NCI-H146 (cell line): ENCODE measurements around the gene CARMIL1.

Experiments
- DNase-seq: peaks from one replicate; lab custom pipeline; 2025; lab: John Stamatoyannopoulos, UW

Gene CARMIL1

DNA sequence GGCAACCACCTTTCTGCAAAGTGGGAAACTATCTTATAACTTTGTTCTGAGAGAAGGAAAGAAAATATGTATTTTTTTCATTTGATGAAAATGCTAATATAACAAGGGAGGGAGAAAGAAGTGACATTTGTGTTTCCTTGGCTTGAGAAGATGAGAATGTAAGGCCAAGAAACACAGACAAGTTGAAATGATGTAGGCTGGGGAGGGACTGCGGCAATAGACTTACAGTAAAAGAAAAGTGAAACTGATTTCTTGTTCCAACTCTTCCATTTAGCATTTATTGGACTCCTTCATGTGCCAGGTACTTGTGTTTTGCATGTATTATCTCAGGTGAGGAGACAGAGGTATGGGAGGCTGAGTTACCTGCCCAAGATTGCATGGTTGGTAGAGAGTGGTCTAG lies 130.9 kb downstream of the CARMIL1 start:
- no peak for DNase-seq

DNA sequence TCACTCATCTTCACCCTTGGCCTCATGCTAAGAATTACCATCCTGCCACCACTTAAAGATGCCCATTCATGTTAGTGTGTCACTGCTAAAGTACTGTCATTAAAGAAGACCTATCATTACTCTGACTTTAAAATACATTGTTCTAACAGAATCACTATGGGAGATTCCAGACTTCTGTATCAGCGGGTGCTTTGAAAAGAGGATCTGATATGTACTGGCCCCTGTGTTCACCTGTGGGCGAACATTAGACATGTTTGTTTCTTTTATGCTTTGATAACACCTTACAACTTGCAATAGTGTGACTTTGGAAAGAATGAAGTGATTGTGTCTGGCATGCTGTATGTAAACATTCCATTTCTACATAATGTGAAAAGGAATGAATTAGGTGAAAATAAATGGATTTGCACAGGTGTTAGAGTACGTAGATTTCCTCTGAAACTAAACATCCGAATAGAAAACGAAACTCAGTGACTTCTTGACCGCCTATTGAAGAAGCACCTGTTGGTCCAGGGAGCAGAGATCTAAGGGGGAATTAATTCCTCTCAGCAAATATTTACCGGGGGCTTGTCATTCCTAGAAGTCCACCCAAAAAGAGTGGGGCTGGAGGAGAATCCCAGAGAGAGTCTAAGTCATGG lies 132.3 kb downstream of the CARMIL1 start:
- DNase-seq: peak; percentile 68

DNA sequence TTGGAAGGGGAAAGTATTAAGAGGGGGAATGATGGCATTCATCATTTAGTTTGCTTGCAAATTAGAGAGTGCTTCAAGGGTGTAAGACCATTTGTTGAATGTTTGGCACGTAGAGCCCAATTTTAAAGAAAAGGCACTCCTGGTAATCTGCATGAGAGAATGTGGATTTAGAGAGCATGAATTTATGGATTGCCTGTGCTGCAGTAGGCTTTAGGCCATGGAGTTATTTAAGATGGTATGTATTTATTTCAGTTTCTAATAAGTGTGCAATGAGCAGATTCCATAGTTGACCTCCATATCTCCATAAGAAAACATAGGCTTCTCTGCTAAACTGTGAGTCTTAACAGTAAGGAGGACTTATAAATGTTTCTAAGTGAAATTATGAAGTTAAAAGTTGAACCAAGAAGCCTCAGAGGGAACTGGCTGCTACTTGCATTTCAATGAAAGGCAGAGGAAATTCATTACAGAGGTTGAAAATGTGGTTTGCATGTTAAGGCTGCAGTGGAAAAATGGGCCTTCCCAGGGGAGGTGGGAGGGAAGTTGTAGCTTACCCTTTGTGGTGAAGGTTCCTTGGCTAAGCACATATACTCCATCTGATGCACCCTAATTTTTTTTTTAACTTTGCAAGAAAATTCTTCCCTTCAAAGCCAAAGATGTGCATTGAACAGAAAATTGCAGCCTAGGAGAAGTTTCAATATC lies 134.2 kb downstream of the CARMIL1 start:
- DNase-seq: no peak

DNA sequence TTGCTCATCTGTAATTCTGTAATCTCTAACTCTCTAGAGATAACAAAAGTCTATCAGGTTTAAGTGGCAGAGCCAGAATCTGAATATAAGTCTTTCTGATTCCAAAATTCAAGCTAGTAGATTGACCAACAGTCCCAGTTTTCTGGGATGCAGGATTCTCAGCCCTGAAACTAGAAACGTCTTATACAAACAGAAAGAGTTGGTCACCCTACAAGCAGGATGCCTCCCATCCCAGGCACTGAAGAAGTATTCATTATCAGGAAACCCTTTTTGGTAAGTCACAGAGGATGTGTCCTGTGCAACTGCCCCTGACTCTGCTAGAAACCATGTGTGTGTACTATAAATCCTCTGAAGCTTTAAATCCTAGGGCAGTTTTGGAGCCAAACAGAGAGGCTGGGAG lies 135.0 kb downstream of the CARMIL1 start:
- DNase-seq: no peak

DNA sequence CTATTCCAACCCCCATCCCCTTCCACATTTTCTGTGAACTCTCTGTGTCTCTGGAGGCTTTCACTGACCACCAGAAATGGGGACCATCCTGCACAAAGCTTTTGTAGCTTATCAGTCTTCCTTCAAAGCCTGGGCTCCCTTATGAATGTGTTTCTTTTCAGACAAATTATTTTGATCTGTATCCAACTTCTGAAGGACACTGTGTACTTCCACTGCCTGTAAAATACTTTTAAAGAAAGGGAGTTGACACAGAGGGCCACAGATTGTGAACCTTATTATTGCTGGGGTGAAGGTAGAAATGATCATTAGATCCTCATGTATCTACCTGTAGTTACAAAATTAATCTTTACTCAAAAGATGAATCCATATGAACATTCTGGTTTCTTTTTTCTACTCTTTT lies 135.6 kb downstream of the CARMIL1 start:
- DNase-seq: no peak

DNA sequence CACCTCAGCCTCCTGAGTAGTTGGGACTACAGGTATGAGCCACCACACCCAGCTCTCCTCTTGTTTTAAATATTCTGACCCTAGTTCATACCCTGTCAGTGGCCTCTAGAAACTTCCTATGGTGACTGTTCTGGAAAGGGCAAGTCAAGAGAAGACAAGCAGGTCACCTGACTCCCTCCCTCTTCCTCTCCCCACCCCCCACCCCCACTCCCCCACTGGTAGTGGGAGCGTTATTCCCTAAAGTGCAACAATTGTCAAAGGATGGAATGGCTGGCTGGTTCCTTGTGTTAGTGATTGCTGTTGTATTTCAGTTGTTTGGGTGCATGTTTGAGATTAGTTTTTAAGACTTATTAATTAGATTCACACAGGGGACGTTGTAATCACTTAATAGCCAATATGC lies 136.1 kb downstream of the CARMIL1 start:
- no peak for DNase-seq

DNA sequence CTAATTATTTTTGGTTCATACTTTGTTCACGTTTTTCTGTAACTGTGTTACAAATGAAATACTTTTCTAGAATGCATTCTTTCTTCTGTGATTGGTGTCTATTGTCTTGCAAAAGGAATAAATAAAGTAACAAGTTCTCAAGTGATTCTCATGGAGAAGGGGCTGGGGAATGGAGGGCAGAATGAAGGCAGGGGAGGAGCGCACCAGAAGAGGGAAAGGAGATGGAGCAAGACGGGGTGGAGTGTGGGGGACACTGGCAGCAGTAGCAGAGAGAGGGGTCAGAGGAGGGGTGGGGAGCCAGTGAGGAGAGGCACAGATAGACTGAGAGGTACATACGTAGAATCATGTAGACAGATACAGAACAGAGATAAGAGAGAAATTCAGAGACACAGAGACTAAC lies 136.5 kb downstream of the CARMIL1 start:
- no peak for DNase-seq

DNA sequence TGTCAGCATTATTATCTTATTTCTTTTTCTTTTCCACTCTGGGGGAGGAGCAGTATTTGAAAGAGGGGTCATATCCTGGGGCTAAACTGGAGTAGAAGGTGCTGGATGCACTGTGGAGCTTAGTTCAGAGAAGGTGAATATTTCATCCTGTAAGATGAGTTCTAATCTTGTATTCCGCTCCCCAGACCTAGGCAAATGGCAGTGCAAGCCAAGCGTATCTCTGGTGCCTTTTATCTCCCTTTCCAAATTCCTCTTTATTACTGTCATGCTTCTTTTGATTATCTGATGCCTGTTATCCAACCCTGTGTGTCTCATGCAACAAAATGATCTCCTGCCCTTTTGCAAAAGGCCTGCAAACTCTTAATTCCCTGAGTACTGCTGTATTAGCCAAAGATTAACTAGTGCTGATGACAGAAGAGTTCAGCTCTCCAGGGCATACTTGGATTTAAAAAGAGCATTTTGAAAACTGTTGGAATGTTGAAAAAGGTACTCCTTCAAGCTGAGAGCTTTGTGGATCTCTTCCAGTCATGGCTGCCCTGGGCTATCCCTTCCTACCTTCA lies 138.0 kb downstream of the CARMIL1 start:
- no peak for DNase-seq

DNA sequence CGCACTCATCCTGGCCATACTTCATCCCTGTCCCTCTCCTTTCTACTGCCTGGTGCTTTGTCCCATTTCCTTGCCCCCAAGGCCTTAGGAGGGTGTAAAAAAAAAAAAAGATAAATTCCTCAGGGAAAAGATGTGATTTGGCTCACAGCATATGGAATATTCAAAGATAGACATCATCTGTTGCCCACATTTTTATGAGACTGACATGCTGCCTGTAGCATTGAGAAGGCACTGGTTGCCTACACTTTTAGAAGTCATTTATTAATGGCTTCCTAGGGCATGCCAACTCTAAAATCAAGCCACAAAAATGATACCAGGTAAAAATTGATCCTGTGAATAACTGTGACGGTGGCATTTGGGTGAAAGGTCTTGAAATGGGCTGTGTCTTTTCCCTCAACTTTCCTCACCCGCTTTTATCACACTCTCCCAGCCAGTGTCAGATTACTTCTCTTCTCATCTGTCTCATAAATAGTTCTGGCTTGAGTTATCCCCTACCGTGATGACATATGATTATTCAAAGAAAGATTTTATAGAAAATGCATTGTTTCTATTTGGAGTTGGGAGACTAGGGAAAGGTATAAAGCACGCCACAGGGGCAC lies 139.4 kb downstream of the CARMIL1 start:
- DNase-seq: no peak

DNA sequence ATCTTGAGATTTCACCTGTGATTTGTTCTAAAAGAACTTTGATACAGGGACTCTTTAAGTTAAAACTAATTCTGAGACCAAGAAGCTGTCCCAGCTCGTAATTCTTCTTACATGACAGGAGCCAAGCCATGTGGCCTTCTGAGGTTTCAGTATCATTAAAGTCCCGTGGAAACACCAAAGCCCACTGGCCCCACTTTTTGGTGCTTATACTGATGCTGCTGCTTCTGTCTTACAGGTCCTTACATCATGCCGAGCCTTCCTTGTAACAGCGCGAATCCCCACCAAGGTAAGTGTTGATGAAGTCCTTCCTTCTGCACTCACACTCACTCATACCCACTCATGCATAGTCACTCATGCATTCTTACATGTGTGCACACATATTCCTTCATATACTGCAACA lies 140.7 kb downstream of the CARMIL1 start:
- DNase-seq: no peak

DNA sequence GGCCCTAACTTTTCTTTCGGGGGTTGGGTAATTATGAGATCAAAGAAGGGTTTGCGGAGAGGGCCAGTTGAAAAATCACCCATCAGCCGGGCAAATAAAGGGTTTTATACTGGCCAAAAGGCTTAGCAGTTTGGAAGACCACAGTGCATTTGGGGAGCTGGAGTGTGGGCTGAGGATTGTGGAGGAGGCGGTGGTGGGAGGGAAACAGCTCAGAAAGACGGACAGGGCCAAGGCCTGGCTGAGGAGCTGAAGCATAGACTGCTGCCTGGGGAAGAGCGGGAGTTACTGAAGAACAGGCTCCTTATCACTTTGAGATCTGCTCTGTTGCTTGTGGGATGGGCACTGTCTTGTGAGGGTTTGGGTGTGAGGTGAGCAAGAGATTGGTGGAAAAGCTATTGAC lies 144.2 kb downstream of the CARMIL1 start:
- DNase-seq: no peak

DNA sequence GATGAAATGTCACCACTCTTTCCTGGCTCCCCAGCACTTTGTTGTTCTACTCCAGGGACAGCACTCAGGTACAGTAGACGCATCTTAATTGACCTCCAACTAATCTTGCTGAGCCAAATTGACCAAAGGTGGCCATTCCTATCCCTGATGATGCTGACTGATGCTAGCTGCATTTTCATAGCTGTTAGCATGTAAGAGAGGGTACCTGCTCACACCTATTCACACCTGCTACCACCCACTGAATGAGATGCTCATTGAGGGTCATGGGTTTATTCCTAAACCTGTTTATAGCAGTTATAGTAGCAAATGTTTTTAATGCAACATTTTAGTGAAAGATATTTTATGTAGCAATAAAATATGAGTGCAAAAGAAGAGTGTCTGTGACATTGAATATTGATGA lies 145.1 kb downstream of the CARMIL1 start:
- DNase-seq: no peak

DNA sequence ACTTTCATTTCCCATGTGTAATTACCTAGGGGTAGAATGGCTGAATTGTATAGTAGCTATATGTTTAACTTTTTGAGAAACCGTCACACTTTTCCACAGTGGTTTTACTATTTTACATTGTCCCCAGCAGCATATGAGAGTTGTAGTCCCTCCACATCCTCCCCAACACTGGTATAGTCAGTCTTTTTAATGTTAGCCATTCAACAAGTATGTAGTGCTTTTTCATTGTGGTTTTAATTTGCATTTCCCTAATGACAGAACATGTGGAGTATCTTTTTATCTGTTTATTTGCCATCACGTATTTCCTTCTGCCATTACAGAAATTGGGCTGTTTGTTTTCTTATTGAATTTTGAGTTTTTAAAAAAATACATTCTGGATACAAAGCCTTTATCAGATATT lies 148.4 kb downstream of the CARMIL1 start:
- no peak for DNase-seq

DNA sequence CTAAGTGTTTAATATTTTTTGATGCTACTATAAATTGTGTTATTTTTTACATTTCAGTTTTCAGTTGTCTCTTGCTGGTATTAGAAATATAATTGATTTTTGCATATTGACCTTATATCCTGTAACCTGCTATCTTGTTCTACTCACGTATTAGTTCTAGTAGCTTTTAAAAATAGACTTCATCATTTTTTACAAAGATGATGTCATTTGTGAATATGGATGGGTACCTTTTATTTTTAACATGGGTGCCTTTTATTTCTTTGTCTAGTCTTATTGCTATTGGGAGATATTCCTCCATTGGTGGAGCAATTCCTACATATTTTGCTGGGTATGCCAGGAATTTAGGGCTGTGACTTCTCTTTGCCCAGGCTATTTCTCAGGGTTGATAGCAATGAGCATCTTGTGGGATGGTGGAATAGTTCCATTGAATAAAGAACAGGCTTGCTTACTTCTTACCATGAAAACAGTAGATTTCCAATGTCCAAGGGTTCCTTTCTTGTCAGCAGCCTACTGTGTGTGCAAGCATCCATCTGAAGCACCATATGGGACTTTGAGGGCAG lies 149.7 kb downstream of the CARMIL1 start:
- no peak for DNase-seq

DNA sequence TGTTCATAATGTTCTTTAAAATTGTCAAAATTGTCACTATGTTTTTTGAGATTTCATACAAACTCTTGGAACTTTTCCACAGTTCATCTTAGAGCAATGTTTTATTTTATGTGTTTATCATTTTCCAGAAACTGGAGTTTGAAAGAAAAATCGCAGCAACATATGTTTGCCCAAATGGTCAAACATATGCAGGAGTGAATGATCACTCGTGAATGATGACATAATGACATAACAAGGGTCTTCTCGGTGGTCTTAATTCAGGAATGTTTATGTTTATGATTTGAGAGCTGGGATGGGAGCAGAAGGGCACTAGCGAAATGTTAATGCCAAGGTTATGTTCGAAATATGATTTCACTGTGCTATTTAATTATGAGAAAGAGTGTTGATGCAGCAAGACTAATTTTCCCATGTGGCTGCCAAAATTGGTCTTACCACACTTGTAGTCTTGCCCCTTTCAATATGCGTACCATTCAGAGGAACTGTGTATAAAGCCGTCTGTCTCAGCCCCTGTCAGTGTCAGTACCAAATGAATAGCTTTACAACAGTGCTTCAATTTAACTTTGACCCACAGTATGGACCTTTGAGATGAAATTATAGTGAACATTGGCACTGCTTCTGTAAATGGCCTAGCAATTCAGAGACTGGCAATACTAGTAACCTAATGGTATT lies 152.3 kb downstream of the CARMIL1 start:
- no peak for DNase-seq

DNA sequence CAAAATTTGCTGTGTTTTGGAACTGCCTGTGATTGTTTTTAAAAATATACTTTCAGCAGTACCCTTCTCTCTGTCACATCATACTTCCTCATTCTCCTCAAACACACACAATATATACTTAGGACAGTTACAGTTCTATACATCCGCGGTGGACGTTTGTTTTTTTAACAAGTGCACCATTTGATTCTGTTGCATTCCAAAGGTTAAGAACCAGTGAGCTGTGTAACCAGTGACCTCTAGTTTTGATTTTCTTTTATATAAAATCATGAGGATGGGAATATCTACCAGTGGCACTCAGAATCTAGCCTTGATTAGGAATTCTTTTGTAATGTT lies 152.8 kb downstream of the CARMIL1 start:
- no peak for DNase-seq

DNA sequence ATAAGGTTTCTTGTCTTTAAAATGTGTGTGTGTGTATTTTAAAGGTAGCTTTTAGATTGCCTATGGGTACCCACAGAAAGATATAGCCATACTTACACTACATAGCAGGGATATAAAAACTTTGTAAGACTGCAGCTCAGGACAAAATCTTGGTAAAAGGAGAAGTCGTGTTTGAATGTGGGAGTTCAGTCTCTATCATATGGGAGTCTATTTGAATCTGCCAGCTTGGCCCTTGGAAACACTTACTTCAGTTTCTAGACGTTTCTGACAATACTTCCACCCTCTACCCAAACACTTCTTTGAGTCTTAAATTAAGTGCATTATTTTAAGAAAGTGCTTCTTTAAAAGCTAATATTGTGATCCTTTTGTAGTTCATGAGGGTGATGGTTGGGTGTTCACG lies 155.7 kb downstream of the CARMIL1 start:
- DNase-seq: no peak

DNA sequence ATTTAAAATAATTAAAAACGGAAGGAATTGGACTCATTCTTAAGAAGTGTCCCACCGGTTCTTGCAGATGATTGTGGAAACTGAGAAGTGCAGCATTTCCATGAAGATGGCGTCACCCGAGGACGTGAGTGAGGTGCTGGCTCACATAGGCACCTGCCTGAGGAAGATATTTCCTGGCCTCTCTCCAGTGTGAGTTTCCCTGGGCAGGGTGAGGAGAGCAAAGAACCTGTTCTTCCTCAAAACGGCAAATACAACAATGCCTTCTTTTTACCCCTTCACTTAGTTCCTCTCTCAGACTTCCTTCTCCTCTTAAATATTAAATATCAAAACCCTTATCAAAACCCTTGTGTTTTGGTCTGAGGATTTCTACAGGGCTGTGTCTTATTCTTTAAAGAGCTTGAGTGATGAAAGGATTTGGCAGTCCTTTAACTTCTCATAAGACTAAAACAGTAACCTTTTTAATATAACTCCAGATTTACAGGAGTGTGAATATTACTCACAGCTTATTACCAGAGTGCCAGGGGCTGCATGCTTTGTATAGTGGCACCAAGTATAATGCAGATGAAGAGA lies 156.3 kb downstream of the CARMIL1 start:
- DNase-seq: no peak

DNA sequence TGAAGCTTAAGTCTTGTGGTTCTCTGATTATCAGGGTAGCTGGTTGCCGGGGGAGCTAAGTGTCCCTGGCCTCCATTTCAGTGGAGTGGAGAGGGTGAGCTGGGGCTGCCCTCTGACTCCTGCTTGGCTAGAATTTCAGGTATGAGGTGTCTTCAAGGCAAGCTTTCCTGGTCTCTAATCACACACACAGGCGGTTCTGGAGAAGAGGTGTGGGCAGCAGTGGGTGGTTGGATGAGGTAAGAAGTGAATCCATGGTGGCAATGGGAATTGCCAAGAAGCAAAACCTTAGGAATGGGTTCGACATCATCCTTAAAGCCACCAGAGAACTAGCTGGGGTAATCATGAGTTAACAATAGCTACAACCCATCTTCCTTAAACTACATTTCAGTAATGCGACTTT lies 157.6 kb downstream of the CARMIL1 start:
- no peak for DNase-seq

DNA sequence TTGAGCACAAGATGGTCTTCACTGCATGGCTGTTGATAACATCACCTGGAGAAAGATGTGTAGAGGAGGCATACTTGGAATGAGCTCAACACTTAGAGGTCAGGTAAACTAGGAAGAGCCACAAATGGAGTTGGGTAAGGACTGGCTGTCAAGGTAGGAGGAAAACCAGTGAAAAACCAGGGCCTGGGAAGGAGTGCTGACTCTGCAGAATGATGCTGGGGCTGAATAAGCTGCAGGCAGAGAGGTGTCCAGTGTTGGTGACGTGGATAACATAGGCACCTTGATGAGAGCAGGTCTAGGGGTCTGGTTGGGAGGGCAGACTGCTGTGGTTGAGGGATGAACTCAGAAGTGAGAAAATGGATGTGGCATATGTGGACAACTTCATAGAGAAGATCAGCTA lies 160.2 kb downstream of the CARMIL1 start:
- DNase-seq: no peak

DNA sequence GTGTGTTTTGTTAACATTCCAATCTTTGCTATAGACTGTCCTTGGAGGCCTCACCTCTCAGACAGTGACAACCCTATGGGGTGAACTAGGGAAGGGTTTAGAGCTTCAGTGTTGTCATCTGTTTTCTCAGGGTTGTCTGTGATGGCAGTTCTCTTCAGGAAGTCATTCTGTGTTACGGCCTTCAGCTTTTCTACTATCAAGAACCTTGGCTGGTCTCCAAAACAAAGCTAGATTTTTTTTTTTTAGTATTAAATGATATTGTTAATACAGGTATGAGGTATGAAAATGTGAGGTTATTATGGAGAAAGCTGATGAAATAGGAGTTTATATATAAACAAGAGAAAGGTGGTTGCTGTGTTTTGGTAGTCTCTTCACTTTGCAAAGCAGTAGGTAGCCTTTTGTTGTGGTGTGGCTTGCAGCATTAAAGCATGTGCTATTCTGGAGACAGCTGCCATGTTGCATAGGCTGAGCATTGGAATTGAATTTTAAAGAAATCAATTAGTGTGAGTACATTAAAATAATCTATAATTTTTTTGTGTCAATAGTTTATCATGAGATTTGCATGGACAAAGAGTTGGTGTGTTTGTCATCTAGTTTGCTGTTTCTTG lies 162.6 kb downstream of the CARMIL1 start:
- peak; percentile 23 for DNase-seq

DNA sequence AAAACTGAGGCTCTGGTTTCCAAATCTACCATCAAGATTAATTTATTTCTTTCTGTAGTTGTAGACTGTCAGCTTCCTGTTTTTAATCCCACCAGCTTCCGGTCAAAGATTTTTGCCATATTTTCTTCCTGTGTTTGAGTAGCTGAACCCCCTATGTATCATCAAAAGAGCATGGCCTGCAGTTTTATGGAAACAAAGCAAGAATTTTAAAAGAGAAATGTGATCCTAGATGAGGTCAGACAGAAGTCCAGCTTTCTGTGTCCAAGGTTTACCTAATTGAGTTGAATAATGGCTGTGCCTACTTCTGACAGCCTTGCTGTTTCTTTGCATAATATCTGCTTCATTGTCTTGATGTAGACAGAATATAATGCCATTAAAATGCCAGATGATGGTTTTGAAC lies 163.7 kb downstream of the CARMIL1 start:
- DNase-seq: no peak
